Effector memory CD8-positive, alpha-beta T cell (primary cell): ENCODE data around the gene TSKU.

Experiments used
- ATAC-seq: fragments of 150-1000 bp; cut with Tn5 transposase; replicated peaks from 2 replicates; pipeline ENCODE4 v1.10.0; 2021; ENCODE audit warnings: mild to moderate bottlenecking, moderate library complexity
- DNase-seq, 3 experiments: peaks; one replicate each; pipeline ENCODE4 v3.0.0; 2021
- H3K27ac Mint-ChIP-seq, 2 donors: one replicate each; pipeline ENCODE4 v1.8.0; 2022; ENCODE audit warnings: mild to moderate bottlenecking in 2 of 2, mixed read lengths in 2 of 2, moderate library complexity in 2 of 2
- H3K27me3 Mint-ChIP-seq, 2 donors: one replicate each; pipeline ENCODE4 v1.8.0; 2022; ENCODE audit warnings: mixed read lengths in 2 of 2
- H3K36me3 Mint-ChIP-seq: one replicate; pipeline ENCODE4 v1.8.0; 2022; ENCODE audit warnings: mild to moderate bottlenecking, moderate library complexity, mixed read lengths; ENCODE audit not compliant: insufficient read depth
- H3K4me1 Mint-ChIP-seq, 2 donors: one replicate each; pipeline ENCODE4 v1.8.0; 2022; ENCODE audit warnings: low read depth in 2 of 2, mixed read lengths in 2 of 2
- H3K4me3 Mint-ChIP-seq, 2 donors: one replicate each; pipeline ENCODE4 v1.8.0; 2022; ENCODE audit warnings: mild to moderate bottlenecking in 2 of 2, mixed read lengths in 2 of 2, moderate library complexity in 2 of 2
- H3K9me3 Mint-ChIP-seq, 2 donors: one replicate each; pipeline ENCODE4 v1.8.0; 2022; ENCODE audit warnings: mixed read lengths in 2 of 2

The TSKU gene

DNA sequence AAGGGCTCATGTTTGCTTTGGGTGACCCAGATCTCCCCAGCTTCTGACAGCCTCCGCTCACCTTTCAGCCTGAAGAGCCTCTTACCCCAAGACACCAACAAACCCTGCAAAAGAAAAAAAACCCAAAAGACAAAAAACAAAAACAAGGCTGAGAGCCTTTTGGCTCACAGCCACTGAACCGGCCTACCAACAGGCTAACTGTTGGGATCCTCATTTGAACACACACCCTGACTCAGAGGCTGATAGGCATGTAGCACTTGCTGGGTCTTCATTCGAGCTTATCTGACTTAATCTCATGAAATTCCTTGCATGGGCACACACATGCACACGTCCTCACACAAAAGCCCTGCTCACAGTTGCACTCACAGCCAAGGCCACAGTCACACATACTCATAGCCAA, 22.9 kb upstream of the TSKU start:
- no peak for ATAC-seq
- Mint-ChIP-seq H3K9me3 (no peaks in the 10 kb centered on the region), H3K36me3 (no peaks in the 10 kb centered on the region)

DNA sequence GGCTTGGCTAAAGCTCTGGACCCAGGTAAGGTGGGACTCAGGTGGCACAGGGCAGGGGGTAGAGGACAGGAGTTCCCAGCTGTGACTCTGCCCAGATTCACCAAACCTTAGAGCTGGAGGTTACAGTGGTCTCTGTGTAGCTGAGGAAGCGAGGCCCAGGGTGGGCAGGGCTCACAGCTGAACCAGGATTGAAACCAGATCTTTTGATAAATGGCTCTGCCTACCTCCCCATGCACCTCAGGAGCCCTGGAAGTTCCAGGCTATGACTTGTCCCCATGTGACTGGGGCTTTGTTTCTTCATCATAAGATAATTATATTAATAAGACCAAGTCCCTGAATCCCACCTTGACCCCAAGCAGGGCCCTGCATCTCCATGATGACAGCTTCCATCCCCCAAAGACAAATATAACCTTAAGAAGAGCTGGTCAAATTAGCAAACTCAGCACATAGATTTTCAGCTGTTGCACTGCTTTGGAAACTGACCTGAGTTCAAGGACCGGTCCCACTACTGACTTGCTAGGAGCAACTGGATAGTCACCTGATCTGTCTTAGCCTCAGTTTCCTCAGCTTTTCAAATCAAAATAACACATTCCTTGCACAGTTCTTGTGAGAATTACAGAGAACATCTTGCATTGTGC, 21.3 kb upstream of the TSKU start:
- H3K27me3 Mint-ChIP-seq: peaks cover 12 to 20% of the 10 kb centered on the region in 2 donors
- DNase-seq (no peak), ATAC-seq (no peak)
- no peaks in the 10 kb centered on the region for H3K9me3 Mint-ChIP-seq
- peaks cover 0 to under 1% of the 10 kb centered on the region in 2 donors for H3K4me1 Mint-ChIP-seq
- no peak overlapping the region for H3K4me3 Mint-ChIP-seq
- no peak overlapping the region for H3K27ac Mint-ChIP-seq
- H3K36me3 Mint-ChIP-seq: no peaks in the 10 kb centered on the region

More for the DNA sequence above, 22.9 kb upstream of the TSKU start:
- Mint-ChIP-seq H3K27ac (peak overlapping the region in 1 of 2 donors; percentile 33), H3K4me3 (no peak overlapping the region), H3K4me1 (no peaks in the 10 kb centered on the region), H3K27me3 (peaks cover 12 to 28% of the 10 kb centered on the region in 2 donors)
- no peak for DNase-seq

DNA sequence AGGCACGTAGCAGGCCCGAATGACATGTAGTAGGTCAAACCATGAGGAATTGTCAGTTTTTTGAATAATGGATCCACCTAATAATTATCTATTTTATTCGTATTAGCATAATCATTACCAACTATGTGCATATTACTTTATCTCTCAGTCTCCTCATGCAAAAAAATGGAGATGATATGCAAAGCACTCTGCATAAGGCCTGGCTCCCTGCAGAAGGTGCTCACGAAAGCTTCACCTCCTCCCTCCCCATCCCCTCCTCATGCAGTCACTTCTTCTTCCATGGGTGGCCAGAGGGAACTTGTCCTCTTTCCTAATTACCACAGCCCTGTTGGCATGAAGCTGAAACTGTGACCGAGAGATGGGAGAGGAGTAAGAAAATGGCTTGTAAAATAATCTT, 20.8 kb upstream of the TSKU start:
- H3K4me3 Mint-ChIP-seq: no peak overlapping the region
- no peak overlapping the region for H3K27ac Mint-ChIP-seq
- DNase-seq (no peak), ATAC-seq (no peak)
- no peaks in the 10 kb centered on the region for H3K9me3 Mint-ChIP-seq
- H3K36me3 Mint-ChIP-seq: no peaks in the 10 kb centered on the region
- H3K27me3 Mint-ChIP-seq: peaks cover 10 to 15% of the 10 kb centered on the region in 2 donors
- H3K4me1 Mint-ChIP-seq: peaks cover 0 to 6% of the 10 kb centered on the region in 2 donors

DNA sequence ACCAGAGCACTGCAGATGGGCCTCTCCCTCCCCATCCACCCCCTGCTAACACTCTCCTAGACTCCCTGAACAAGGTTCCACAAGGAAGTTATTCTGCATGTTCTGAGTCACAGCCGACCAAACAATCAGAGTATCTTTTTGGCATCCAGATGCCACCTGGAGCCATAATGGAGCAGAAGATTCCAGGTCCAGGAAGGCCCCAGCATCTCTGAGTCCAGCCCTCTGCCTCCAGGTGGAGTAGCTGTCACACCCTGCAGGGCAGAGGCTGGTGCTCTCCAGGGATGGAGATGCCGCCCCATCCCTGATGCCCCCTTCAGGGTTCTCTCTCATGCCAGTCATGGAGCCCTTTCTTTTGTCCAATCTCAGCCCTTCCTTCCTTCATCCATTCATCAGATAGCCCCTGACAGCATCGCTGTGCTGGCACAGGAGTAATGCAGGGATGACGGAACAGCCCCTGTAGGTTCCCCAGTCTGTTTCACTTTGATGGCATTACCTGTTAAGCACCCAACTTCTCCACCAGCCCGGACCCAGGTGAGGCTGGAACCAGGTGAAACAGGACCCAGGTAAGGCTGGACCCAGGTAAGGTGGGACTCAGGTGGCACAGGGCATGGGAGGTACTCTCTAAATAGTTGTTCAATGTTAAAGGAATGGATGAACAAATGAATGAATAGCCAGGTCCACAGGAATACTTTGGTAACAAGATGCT, 20.1 kb upstream of the TSKU start:
- Mint-ChIP-seq H3K27ac (no peak overlapping the region), H3K4me1 (peaks cover 0 to 8% of the 10 kb centered on the region in 2 donors), H3K9me3 (no peaks in the 10 kb centered on the region), H3K36me3 (no peaks in the 10 kb centered on the region), H3K27me3 (peaks cover 6 to 11% of the 10 kb centered on the region in 2 donors), H3K4me3 (no peak overlapping the region)
- no peak for ATAC-seq
- no peak for DNase-seq

DNA sequence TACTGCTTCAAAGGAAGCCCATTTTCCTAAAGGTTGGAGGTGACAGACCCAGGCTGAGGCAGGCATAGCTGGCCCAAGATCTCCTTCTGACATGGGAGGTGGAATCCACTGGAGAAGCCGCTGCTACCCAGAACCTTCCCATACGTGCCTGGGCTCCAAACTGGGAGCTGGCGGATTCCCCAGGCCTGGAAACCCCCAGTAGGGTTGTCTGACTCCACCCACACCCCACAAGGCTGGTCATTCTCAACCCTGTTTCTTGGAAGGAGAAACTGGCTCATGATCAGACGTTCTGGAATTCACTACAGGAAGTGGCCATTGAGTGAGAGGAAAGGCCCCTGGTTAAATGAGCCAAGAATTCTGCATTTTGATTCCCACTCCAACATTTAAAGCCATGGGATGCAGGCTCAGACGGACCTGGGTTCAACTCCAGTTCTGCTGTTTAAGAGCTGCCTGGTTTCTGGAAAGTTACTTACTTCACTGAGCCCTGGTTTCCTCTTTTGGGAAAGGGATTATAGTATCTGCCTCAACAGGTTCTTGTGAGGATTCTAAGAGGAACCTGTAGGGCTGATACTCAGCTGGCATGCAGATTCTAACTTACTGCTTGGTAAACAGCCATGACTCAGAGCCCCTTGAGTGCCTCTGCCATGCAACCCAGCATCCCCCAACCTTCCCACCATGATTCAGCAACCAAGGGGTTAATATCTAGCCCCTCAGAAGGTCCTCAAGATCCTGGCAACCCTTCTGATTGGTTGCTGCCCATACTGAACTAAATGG, 19.4 kb upstream of the TSKU start:
- H3K36me3 Mint-ChIP-seq: no peaks in the 10 kb centered on the region
- no peak for ATAC-seq
- peaks cover 7 to 14% of the 10 kb centered on the region in 2 donors for H3K4me1 Mint-ChIP-seq
- peaks cover 6 to 11% of the 10 kb centered on the region in 2 donors for H3K27me3 Mint-ChIP-seq
- no peak for DNase-seq
- no peak overlapping the region for H3K27ac Mint-ChIP-seq
- no peaks in the 10 kb centered on the region for H3K9me3 Mint-ChIP-seq
- no peak overlapping the region for H3K4me3 Mint-ChIP-seq

DNA sequence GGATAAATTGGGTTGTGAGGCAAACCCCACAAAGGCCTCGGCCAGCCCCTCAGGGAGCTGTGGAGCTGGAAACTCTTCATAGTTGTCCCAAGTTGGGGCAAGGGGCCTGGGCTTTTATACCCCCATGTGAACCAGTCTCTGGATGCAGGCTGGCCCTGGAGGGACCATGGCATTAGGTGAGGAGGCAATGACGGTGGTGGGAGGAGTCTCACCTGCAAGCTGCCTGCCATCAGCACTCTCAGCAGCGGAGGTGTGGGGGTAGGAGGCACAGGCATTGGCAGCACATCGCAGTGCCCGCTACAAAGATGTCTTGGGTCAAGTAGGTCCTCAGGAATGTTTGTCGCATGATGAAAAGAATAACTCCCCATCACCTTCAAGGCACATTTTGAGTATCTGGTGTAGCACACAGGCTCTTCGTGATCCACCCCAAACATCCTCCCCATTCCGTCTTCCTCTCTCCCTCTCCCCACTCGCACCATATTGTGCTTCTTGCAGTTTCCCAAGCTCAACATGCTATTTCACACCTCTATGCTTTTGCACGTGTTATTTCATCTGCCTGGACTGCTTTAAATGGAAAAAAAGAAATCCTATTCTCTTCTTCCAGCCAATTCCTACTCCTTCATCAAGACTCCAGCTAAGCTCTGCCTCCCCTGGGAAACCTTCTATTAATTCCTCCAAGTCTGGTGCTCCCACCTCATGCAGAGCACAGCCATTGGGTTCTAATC, 18.1 kb upstream of the TSKU start:
- Mint-ChIP-seq H3K27me3 (peaks cover 6% of the 10 kb centered on the region in 2 donors), H3K36me3 (no peaks in the 10 kb centered on the region), H3K4me3 (no peak overlapping the region), H3K4me1 (peaks cover 9 to 17% of the 10 kb centered on the region in 2 donors), H3K27ac (no peak overlapping the region), H3K9me3 (no peaks in the 10 kb centered on the region)
- ATAC-seq (no peak), DNase-seq (no peak)

DNA sequence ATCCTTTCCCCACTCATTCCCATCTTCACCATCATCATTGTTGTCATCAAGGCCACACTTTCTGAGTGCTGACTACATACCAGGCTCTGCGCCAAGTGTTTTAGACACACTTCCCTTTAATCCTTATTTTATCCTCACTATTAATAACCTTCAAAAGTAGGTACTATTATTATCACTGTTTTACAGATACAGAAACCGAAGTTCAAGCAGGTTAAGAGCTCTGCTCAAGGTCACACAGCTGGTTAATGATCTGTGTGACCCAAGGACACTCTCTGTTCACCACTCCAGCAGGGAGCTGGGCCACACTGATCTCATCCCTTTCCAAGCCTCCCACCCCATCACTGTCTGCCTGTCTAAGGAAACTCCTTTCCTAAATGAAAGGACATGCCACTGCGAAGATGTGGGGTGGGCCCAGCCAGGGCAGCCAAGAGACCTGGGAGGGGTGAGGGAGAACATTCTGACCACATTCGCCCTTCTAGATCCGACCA, 17.2 kb upstream of the TSKU start:
- peak overlapping the region in 1 of 2 donors; percentile 82 for H3K27ac Mint-ChIP-seq
- H3K27me3 Mint-ChIP-seq: peaks cover 0 to 6% of the 10 kb centered on the region in 2 donors
- ATAC-seq: no peak
- H3K4me1 Mint-ChIP-seq: peaks cover 9 to 18% of the 10 kb centered on the region in 2 donors
- DNase-seq: no peak
- no peaks in the 10 kb centered on the region for H3K9me3 Mint-ChIP-seq
- H3K36me3 Mint-ChIP-seq: no peaks in the 10 kb centered on the region
- H3K4me3 Mint-ChIP-seq: no peak overlapping the region

DNA sequence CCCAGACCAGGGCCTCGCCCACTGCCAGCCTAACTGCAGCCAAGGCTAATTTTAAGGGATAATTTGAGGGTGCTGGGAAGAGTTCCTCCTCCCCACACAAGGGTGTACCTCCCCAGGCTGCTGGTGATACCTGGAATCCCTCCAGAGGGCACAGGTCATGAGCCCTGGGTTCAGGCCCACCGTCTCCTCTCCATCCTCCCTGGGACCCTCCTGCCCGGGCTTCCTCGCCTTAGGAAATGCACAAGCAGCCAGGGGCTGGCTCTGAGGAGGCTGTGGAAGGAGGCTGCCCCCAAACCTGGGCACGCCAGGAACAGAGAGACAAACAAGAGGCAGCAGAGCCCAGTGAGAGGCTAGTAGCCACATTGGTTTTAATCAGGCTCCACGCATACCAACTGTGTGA, 16.6 kb upstream of the TSKU start:
- Mint-ChIP-seq H3K4me1 (peaks cover 9 to 24% of the 10 kb centered on the region in 2 donors), H3K4me3 (no peak overlapping the region), H3K36me3 (no peaks in the 10 kb centered on the region), H3K27me3 (peaks cover 0 to 6% of the 10 kb centered on the region in 2 donors), H3K27ac (peak overlapping the region in 1 of 2 donors; percentile 82), H3K9me3 (no peaks in the 10 kb centered on the region)
- ATAC-seq: no peak
- DNase-seq: no peak

DNA sequence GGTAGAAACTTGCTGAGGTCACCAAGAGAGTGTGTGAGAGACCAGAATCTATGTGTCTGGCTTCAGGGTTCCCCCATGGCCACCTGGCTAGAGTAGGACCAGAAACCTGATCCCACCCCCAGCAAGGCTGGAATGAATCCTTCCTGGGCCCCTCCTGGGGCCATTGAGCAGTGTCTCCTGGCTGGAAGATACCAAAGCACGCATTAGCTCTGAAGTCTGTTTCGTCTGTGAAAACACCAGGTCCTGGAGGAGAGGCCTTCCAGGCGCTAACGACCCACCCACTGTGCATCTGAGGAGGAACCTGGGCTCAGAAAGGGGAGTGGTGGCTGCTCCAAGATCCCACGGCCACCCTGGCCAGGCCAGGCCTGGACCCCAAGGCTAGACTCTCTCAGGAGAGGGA, 15.5 kb upstream of the TSKU start:
- no peaks in the 10 kb centered on the region for H3K36me3 Mint-ChIP-seq
- no peak for ATAC-seq
- peak overlapping the region in 1 of 2 donors; percentile 12 for H3K4me3 Mint-ChIP-seq
- H3K27me3 Mint-ChIP-seq: peaks cover 0 to 6% of the 10 kb centered on the region in 2 donors
- H3K4me1 Mint-ChIP-seq: peaks cover 9 to 29% of the 10 kb centered on the region in 2 donors
- DNase-seq: no peak
- H3K9me3 Mint-ChIP-seq: no peaks in the 10 kb centered on the region
- H3K27ac Mint-ChIP-seq: peak overlapping the region in 1 of 2 donors; percentile 76

DNA sequence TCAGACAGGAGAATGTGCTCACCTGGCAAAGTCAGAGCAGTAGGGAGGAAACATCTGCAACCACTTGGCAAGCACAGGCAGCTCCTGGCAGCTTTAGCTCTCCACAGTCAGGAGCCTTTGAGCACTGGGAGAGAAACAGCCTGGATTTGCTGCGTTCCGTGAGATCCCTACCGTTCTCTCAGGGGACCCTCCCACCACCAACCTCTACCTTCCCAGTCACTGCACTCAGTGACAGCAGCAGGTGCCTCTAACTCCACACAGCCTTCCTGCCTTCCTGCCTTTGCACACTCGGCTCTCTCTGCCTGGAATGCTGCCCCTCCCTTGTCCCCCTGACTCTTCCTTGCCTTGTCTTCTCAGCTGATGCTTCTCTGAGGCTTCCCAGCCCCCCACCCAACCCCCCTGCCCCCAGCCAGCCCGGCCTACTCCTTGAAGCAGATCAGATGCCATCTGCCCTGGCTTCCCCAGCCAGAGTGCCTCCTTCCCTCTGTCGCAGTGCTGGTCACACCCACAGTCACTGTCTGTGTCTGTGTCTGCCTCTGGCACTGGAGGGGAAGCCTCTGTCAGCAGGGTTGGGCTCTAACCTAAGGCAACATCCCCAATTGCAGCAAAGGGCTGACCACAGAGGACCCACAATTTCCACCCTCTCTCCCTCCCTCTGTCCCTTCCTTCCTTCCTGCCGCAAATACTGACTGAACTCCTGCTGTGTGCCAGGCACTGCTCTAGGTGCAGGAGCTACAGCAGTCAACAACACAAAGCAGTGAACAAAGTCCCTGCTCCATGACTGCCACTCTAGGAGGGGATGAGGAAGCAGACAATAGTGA, 14.9 kb upstream of the TSKU start:
- Mint-ChIP-seq H3K27me3 (peaks cover 0 to 6% of the 10 kb centered on the region in 2 donors), H3K36me3 (no peaks in the 10 kb centered on the region), H3K4me3 (peak overlapping the region; percentile 40 to 59), H3K4me1 (peaks cover 9 to 29% of the 10 kb centered on the region in 2 donors), H3K9me3 (no peaks in the 10 kb centered on the region), H3K27ac (peak overlapping the region; percentile 20 to 76)
- DNase-seq (peak in 2 of 3 experiments; percentile 7 to 14), ATAC-seq (peak; percentile 89)

DNA sequence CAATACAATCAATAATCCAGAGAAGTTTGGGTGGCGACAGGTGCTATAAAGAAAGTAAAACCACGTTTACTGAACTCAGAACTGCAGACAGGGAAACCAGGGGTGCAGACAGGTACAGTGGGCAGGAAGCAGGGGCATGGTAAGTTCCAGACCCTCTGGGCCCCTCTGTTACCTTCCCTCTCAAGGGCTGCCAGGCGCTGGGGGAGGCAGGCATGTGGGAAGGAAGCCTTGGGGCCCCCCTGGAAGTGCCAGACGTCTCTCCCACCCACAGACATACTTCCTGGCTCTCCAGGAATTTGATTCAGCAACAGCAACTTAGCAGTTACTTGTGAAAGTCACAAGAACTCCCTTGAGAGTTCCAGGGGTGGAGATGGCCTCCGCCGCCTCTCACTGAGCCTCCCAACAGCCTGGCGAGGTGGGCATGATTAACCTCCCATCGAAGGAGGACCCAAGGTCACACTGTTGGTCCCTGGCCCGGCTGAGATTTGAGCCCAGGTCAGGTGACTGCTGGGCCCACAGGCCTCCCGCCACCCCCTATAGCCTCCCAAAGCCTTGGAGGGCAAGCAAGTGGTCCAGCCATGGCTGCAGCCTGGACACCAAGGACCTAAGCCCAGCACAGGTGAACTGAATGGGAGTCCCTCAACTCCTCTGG, 14.1 kb upstream of the TSKU start:
- Mint-ChIP-seq H3K4me1 (peaks cover 9 to 29% of the 10 kb centered on the region in 2 donors), H3K36me3 (no peaks in the 10 kb centered on the region), H3K9me3 (no peaks in the 10 kb centered on the region), H3K4me3 (peak overlapping the region; percentile 40 to 59), H3K27me3 (peaks cover 0 to 6% of the 10 kb centered on the region in 2 donors), H3K27ac (peak overlapping the region; percentile 20 to 76)
- ATAC-seq (peak; percentile 34), DNase-seq (no peak)
